Measurements from ENCODE around the gene ACBD4.

GRCh38 chr17:45186801-45187354, 51.4 kb downstream of the ACBD4 start:
- TF ChIP-seq, protein P1, sequence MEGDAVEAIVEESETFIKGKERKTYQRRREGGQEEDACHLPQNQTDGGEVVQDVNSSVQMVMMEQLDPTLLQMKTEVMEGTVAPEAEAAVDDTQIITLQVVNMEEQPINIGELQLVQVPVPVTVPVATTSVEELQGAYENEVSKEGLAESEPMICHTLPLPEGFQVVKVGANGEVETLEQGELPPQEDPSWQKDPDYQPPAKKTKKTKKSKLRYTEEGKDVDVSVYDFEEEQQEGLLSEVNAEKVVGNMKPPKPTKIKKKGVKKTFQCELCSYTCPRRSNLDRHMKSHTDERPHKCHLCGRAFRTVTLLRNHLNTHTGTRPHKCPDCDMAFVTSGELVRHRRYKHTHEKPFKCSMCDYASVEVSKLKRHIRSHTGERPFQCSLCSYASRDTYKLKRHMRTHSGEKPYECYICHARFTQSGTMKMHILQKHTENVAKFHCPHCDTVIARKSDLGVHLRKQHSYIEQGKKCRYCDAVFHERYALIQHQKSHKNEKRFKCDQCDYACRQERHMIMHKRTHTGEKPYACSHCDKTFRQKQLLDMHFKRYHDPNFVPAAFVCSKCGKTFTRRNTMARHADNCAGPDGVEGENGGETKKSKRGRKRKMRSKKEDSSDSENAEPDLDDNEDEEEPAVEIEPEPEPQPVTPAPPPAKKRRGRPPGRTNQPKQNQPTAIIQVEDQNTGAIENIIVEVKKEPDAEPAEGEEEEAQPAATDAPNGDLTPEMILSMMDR (IDR thresholded peaks at IDR 0.05; ENCODE audit: low read length), result no peak
- TF ChIP-seq EZH2 (IDR thresholded peaks at IDR 0.05; ENCODE audit: borderline replicate concordance, low read length), result no peak
